T-helper 17 cell (primary cell): ENCODE data around the gene MARK2. TPM values are rescaled to one million over a fixed set of nuclear protein-coding genes. Genes with fewer than 3 reads are reported as not detected.
"Not testable (repeated sequence)": the region's sequence is repeated elsewhere in the genome, so short reads cannot be mapped to it uniquely, and the experiment has no call there.

ENCODE experiments used
- ATAC-seq: fragments of 150-1000 bp; cut with Tn5 transposase; 2 replicates; pipeline ENCODE4 v1.10.0; 2021; ENCODE audit warnings: mild to moderate bottlenecking, moderate library complexity
- DNase-seq, 3 donors: peaks; one replicate each; pipeline versions ENCODE4 v3.0.0 to v3.0.0-alpha.2; 2020 to 2021
- H3K9me3 ChIP-seq: one replicate; pipeline ENCODE4 v1.7.0; 2013; ENCODE audit warnings: low read length, mild to moderate bottlenecking; ENCODE audit not compliant: control insufficient read depth, poor library complexity, severe bottlenecking
- H3K27ac Mint-ChIP-seq: one replicate; pipeline ENCODE4 v1.8.0; 2022; ENCODE audit warnings: mild to moderate bottlenecking, moderate library complexity, mixed read lengths
- H3K27me3 Mint-ChIP-seq: one replicate; pipeline ENCODE4 v1.8.0; 2022; ENCODE audit warnings: mixed read lengths
- H3K36me3 Mint-ChIP-seq: one replicate; pipeline ENCODE4 v1.8.0; 2022; ENCODE audit warnings: low read depth, mixed read lengths
- H3K4me1 Mint-ChIP-seq: one replicate; pipeline ENCODE4 v1.8.0; 2022; ENCODE audit warnings: mild to moderate bottlenecking, mixed read lengths
- H3K4me3 Mint-ChIP-seq: one replicate; pipeline ENCODE4 v1.8.0; 2022; ENCODE audit warnings: mild to moderate bottlenecking, moderate library complexity, mixed read lengths
- total RNA-seq, 4 donors: library from RNA in 2 of 4; stranded (reverse) in 2 of 4; gene quantifications; one replicate each; pipeline ENCODE4 v1.2.3 and lab custom pipeline; 2022 to 2026

Gene MARK2
- total RNA-seq (10 to 100 TPM; 44.6 to 53.5 TPM), total RNA-seq (lab: John Stamatoyannopoulos, UW) (53.9 to 54.6 reads per million in 2 donors)

- ATAC-seq: peak; percentile 88
- Mint-ChIP-seq H3K27me3 (no peaks in the 10 kb centered on the region), H3K36me3 (peaks cover 14% of the 10 kb centered on the region), H3K4me3 (peak within 1 kb of the TSS; percentile 100), H3K27ac (peak within 1 kb of the TSS; percentile 99), H3K4me1 (peaks cover 52% of the 10 kb centered on the region)
- H3K9me3 ChIP-seq: no peaks in the 10 kb centered on the region
- peak; percentile 99 to 100 (median 100) for DNase-seq
Observed at GRCh38 chr11:63838678-63839507, at the start of gene MARK2. Gene MARK2, plus strand, starts transcription at chr11:63839110. Its CDS starts 397 bp downstream, at chr11:63839507.

- no peak for ATAC-seq
- H3K36me3 Mint-ChIP-seq: no peaks in the 10 kb centered on the region
Observed at GRCh38 chr11:63791495-63792167, 47.3 kb upstream of the MARK2 start.

GRCh38 chr11:63793161-63793560 lies 45.7 kb upstream of the MARK2 start:
- Mint-ChIP-seq H3K36me3 (peaks cover under 1% of the 10 kb centered on the region), H3K4me3 (no peak overlapping the region), H3K4me1 (peaks cover 2% of the 10 kb centered on the region), H3K27ac (no peak overlapping the region), H3K27me3 (peaks cover 19% of the 10 kb centered on the region)
- ATAC-seq: no peak
- H3K9me3 ChIP-seq: no peaks in the 10 kb centered on the region
- no peak for DNase-seq

More at GRCh38 chr11:63791495-63792167, 47.3 kb upstream of the MARK2 start:
- Mint-ChIP-seq H3K27ac (no peak overlapping the region), H3K4me3 (no peak overlapping the region), H3K4me1 (peaks cover 2% of the 10 kb centered on the region), H3K27me3 (peaks cover 13% of the 10 kb centered on the region)
- no peak for DNase-seq
- no peaks in the 10 kb centered on the region for H3K9me3 ChIP-seq

- no peak for ATAC-seq
- peak overlapping the region; percentile 33 for H3K4me3 Mint-ChIP-seq
- no peak overlapping the region for H3K27ac Mint-ChIP-seq
- DNase-seq: no peak
- H3K27me3 Mint-ChIP-seq: peaks cover 22% of the 10 kb centered on the region
- H3K9me3 ChIP-seq: no peaks in the 10 kb centered on the region
- peaks cover 2% of the 10 kb centered on the region for H3K4me1 Mint-ChIP-seq
- H3K36me3 Mint-ChIP-seq: peaks cover 3% of the 10 kb centered on the region
Observed at GRCh38 chr11:63795066-63795465, 43.8 kb upstream of the MARK2 start.

GRCh38 chr11:63800921-63801320 lies 38.0 kb upstream of the MARK2 start:
- Mint-ChIP-seq H3K27me3 (peaks cover 21% of the 10 kb centered on the region), H3K36me3 (peaks cover 3% of the 10 kb centered on the region), H3K4me1 (no peaks in the 10 kb centered on the region), H3K4me3 (no peak overlapping the region), H3K27ac (no peak overlapping the region)
- ATAC-seq (no peak), DNase-seq (no peak)
- no peaks in the 10 kb centered on the region for H3K9me3 ChIP-seq

GRCh38 chr11:63802637-63803414 lies 36.1 kb upstream of the MARK2 start:
- Mint-ChIP-seq H3K27ac (no peak overlapping the region), H3K27me3 (peaks cover 9% of the 10 kb centered on the region), H3K4me1 (no peaks in the 10 kb centered on the region), H3K4me3 (no peak overlapping the region), H3K36me3 (peaks cover 3% of the 10 kb centered on the region)
- no peak for DNase-seq
- ATAC-seq: no peak
- H3K9me3 ChIP-seq: no peaks in the 10 kb centered on the region

GRCh38 chr11:63804259-63804658 lies 34.7 kb upstream of the MARK2 start:
- no peaks in the 10 kb centered on the region for H3K4me1 Mint-ChIP-seq
- H3K27ac Mint-ChIP-seq: no peak overlapping the region
- H3K27me3 Mint-ChIP-seq: peaks cover 4% of the 10 kb centered on the region
- H3K9me3 ChIP-seq: no peaks in the 10 kb centered on the region
- ATAC-seq (no peak), DNase-seq (no peak)
- no peak overlapping the region for H3K4me3 Mint-ChIP-seq
- H3K36me3 Mint-ChIP-seq: no peaks in the 10 kb centered on the region

GRCh38 chr11:63805844-63806415 lies 33.0 kb upstream of the MARK2 start:
- Mint-ChIP-seq H3K4me1 (no peaks in the 10 kb centered on the region), H3K4me3 (no peak overlapping the region), H3K36me3 (no peaks in the 10 kb centered on the region), H3K27ac (no peak overlapping the region), H3K27me3 (no peaks in the 10 kb centered on the region)
- H3K9me3 ChIP-seq: no peaks in the 10 kb centered on the region
- no peak for ATAC-seq
- DNase-seq: no peak

- H3K9me3 ChIP-seq, ATAC-seq, H3K36me3 Mint-ChIP-seq, H3K27ac Mint-ChIP-seq, H3K27me3 Mint-ChIP-seq, H3K4me3 Mint-ChIP-seq, DNase-seq: not testable (repeated sequence)
- H3K4me1 Mint-ChIP-seq: peaks cover 12% of the 10 kb centered on the region
Observed at GRCh38 chr11:63810383-63810782, 28.5 kb upstream of the MARK2 start.

GRCh38 chr11:63811522-63811921 lies 27.4 kb upstream of the MARK2 start:
- no peak for ATAC-seq
- DNase-seq: no peak
- Mint-ChIP-seq H3K27me3 (no peaks in the 10 kb centered on the region), H3K4me1 (peaks cover 20% of the 10 kb centered on the region), H3K36me3 (no peaks in the 10 kb centered on the region), H3K4me3 (no peak overlapping the region), H3K27ac (peak overlapping the region; percentile 34)
- H3K9me3 ChIP-seq: no peaks in the 10 kb centered on the region

- no peaks in the 10 kb centered on the region for H3K36me3 Mint-ChIP-seq
- peak within 1 kb of the TSS; percentile 83 for H3K4me3 Mint-ChIP-seq
- peaks cover 21% of the 10 kb centered on the region for H3K4me1 Mint-ChIP-seq
- peak; percentile 53 to 70 (median 68) for DNase-seq
- H3K9me3 ChIP-seq: no peaks in the 10 kb centered on the region
- H3K27ac Mint-ChIP-seq: no peak within 1 kb of the TSS
- no peaks in the 10 kb centered on the region for H3K27me3 Mint-ChIP-seq
- ATAC-seq: peak; percentile 94
Observed at GRCh38 chr11:63813035-63813562, 25.8 kb upstream of the MARK2 start, which contains the start of gene SPINDOC. Gene SPINDOC, plus strand, starts transcription at chr11:63813456. Its CDS starts 231 bp downstream, at chr11:63813687.

- ATAC-seq (peak; percentile 36), DNase-seq (peak in 2 of 3 donors; percentile 22 to 23)
- no peaks in the 10 kb centered on the region for H3K27me3 Mint-ChIP-seq
- no peaks in the 10 kb centered on the region for H3K9me3 ChIP-seq
- H3K4me1 Mint-ChIP-seq: peaks cover 21% of the 10 kb centered on the region
- no peak overlapping the region for H3K27ac Mint-ChIP-seq
- H3K36me3 Mint-ChIP-seq: no peaks in the 10 kb centered on the region
- peak overlapping the region; percentile 83 for H3K4me3 Mint-ChIP-seq
Observed at GRCh38 chr11:63813563-63814382, 25.1 kb upstream of the MARK2 start.
